ENCODE measurements around the gene UBXN11.
A peak's percentile ranks its signal among the peaks of the same experiment; 100 is the strongest.

UBXN11 gene

DNA sequence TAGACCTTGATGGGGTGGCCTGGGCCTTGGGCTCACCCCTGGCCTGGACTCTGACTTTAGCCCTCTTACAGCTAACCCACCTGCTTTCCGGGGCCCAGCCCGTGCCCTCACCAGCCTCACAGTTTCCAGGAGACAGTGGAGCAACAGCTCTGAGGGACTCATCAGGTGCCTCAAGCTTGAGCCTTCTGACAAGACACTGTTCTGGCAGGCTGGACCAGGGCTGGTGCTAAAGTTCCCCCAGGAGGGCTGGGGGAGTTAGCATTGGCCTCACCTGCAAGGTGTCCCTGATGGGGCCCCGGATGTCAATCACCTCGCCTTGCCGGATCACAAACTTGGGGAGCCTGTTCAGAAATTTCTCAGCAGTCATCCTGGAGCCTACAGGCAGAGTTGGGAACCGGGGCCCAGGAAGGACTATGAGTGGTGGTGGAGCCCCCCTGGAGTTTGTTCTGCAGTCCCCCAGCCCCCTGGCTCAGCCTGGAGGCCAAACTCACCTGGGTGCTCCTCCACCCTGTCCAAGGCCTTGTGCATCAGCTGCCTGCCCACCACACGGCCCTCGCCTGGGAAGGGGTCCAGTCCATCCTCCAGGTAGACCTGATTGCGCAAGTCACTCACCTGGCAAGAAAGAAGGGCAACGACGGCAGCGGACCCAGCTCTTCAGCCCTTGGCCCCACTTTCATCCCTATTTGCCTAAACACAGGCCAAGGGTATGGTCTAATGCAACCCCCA is 22.4 kb downstream of the UBXN11 start:
- DNase-seq = no peak

DNA sequence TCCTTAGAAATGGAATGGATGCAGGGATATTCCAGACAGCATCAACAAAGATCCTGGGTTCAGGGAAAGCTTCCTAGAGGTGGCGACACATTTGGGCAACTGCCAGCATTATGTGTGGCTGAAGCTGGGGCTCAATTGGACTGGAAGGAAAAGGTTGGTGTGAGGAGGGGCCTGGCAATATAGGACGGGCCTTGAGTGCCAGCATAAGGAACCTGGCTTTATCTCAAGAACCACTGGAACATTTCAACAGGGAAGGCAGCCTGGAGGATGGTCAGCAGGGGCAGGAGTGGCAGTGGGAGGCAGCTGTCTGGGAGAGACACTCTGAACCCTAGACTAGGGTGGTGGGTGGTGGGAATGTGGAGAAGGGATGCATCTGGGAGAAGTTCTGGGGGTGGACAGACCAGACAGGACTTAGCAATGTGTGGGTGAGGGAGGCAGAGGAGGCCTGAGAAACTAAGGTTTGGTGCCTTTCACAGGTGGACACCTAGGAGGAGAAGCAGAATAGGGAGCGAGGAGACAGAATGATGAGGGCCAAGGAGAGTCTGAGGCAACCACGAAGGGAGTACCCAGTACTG is 23.1 kb downstream of the UBXN11 start:
- DNase-seq = no peak

DNA sequence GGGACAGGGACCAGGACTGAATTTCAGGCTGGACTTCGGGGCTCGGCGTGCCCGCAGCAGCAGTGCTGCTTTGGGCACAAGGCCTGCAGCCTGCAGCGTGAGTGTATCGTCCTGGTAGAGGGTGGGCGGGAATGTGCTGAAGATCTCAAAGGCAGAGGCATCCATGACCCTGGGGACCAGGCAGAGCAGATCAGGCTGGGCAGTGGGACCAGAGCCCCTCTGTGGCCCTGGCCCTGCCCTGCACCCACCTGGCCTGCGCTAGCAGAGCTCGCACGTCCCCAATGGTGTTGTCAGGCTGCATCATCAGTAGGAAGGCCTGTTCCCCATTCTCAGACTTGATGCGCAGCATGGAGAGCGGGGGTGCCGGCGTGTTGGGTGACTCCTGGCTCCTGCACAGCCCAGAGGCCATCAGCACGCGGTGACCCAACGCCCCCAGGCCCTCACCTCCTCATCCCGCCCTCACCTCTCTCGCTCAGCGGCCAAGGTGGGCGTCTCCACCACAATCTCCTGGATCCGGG is 24.0 kb downstream of the UBXN11 start:
- no peak for DNase-seq

DNA sequence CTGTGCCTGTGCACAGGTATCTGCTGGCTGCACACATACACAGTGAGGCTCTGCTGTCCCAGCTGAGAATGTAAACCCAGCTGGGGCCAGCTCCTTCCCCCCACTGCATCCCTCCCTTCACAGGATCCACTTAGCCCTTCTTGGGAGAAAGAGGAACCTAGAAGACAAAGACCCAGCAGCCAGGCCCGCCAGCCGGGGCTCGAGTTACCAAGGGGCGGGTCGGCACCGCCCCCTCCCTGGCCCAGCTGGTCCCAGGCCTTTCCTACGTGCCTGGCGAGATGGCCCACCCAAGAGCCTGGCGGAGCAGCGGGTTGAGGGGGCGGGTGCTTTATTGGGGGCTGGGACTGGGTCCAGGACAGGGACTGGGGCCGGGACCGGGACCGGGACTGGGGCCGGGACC is 24.5 kb downstream of the UBXN11 start:
- DNase-seq = no peak

DNA sequence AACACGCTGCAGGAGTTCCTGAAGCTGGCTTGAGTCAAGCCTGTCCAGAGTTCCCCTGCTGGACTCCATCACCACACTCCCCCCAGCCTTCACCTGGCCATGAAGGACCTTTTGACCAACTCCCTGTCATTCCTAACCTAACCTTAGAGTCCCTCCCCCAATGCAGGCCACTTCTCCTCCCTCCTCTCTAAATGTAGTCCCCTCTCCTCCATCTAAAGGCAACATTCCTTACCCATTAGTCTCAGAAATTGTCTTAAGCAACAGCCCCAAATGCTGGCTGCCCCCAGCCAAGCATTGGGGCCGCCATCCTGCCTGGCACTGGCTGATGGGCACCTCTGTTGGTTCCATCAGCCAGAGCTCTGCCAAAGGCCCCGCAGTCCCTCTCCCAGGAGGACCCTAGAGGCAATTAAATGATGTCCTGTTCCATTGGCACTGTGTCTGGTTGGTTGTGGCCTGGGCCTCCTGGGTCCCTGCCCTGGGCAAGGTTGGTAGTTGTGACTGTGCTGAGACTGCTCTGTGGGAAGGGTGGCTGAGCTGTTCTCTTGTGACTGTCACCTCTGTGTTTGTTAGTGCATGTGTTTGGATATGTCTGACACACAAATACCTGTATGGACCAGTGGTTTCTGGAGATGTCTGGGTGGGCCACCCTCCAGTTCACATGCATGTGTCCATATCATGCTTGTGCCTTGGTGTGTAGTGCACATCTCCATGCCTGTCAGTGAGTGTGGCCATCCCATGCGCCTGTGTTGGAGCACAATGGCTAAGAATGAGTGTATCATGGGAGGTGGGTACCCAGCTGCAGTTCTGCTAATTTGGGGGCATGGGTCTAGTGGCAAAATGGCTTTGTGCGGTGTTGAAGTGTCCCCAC is 25.1 kb downstream of the UBXN11 start:
- DNase-seq = no peak

DNA sequence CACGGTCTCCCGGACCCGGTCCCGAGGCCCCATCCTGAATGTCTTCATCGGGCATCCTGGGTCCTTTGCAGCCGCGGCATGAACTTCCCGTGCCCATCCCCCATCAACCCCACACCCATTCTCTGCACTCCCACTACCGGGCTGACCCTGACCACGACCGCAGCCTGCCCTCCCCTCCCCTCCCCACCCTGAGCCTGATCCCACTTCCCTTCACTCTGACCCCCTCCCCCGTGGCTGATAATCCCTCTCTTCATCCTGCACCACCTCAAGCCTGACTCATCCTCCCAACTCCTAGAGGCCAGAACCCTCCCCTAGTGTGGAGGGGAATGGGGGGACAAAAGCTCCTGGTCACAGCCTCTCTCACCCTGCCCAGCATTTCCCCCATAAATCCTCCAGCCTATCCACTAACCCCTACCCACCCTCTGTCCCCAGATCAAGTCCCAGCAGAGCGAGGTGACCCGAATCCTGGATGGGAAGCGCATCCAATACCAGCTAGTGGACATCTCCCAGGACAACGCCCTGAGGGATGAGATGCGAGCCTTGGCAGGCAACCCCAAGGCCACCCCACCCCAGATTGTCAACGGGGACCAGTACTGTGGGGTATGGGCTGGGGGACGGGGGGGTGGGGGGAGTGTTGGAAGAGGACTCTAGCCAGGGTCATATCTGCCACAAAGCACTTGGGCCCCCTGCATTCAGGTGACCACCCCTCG is 25.9 kb downstream of the UBXN11 start:
- no peak for DNase-seq

DNA sequence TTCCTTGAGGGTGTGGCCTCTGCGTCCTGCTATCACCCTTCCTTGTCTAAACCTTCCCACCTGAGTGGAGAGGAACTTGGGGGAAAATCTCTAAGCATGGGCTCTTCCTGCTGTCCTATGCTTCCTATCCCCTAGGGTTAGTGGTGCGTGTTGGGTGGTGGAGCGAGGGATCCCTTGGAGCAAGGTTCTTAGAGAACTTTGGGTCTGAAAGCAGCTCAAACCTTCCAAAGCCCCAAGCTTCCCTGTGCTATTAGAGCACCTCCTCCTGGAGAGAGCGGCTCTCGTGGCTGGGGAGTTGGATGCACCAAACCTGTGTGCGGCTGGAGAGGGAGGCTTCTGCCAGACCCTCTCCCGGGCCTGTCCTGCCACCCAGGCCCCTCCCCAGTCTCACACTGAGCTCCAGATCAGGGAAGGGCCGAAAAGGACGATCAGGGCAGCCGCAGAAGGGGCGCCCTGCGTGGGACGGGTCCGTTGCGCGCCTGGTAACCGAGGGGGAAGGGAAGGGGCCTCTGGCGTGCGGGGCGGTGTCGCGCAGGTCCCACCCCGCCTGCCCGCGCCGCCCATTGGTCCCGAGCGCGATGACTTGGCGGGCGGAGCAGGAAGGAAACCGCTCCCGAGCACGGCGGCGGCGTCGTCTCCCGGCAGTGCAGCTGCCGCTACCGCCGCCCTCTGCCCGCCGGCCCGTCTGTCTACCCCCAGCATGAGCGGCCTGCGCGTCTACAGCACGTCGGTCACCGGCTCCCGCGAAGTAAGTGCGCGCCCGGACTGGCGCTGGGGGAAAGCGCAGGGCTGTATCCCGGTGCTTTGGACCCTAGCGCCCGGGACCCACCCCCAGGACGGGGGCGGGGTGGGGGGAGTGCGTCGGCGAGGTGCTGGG is 26.7 kb downstream of the UBXN11 start, which contains the start of gene SH3BGRL3:
TSS of gene SH3BGRL3 (plus strand) at position 631 of the 877 bp plus-strand sequence. CDS start at position 701, 70 bp downstream.
- DNase-seq = peak; percentile 88

DNA sequence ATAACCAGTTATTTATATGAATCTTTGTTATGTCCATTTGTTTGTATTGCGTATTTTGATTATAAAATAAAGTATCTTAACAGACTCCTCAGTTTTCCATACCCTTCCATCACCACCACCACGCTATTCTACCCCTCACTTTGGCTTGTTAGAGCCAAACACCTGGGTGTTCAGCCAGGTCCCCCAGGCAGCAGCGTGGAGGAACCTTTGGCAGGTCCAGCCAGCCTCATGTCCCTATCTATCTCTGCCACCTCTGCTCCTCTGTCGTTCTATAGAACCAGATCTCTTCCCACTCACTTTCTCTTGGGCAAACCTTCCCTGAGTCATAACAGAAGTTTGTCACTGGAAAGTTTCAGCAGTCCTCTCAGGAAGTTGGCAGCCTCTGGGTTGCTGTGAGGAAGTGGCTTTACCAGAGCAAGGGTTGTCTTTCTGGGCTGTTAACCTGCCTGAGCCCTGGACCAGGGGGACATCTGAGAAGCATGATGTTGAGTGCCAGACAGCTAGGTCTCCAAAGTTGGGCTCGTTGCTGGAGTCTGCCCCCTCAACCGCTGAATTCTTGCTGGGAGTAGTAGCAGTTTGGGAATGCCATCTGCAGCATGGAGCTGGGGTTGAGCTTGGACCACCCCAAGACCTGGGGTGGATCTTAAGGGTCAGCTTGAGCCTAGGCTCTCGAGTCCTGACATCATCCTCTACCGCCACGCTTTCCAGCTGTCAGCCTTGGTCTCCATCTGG is 27.5 kb downstream of the UBXN11 start:
- DNase-seq = peak; percentile 95

DNA sequence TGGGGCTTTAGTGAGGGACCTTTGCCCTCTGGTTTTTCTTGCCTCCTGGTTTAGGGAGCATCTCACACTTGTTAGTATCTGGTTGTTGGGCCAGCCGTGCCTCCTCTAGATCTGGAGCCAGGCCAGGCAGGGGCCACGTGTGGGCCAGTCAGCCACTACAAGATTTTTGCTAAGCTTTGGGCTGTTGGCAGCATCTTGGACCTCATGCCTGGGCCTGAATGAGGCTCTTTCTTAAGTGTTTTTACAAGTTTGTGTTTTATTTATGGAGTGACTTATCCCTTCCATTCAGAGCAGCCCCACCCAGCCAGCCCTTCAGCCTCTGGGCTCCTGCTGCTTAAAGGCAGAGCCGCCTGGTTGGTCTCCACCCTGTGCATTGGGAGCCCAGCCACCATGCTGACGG is 28.1 kb downstream of the UBXN11 start:
- DNase-seq = no peak

DNA sequence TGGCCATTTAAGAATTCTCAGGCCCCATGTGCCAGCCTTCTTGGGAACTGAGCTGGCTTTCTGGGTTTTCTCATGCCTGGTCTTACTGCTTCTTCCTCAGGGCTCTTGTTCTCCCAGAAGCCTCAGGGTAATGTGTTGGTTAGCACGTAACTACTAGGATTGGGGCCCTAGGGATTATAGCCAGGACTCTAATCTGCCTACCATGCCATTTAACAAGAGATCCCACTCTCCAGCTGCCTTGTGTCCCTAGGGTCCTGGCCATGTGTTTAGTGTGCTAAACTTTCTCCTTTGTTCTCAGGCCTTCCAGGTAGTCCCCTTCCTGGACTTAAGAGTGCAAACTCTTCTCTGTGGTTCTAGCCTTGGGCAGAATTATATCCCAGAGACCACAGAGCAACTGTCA is 28.7 kb downstream of the UBXN11 start:
- DNase-seq = no peak

DNA sequence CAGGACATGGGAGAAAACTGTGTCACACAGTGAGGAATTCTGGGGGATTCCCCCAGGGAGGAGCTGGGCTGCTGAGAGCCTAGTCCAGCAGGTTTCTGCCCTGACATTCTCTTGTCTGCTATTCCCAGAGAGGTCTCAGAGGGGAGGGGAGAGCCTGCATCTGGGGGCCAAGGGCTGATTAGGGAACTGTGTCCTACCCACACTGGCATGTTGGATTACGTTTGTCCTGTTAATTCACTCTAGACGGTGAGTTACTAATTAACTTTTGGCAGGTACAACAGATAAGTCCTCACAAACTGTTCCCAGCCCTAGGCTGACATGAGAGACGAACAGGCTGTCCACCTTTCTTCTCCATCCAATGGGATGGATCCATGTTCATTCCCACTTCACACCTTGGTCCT is 29.2 kb downstream of the UBXN11 start:
- DNase-seq = no peak

DNA sequence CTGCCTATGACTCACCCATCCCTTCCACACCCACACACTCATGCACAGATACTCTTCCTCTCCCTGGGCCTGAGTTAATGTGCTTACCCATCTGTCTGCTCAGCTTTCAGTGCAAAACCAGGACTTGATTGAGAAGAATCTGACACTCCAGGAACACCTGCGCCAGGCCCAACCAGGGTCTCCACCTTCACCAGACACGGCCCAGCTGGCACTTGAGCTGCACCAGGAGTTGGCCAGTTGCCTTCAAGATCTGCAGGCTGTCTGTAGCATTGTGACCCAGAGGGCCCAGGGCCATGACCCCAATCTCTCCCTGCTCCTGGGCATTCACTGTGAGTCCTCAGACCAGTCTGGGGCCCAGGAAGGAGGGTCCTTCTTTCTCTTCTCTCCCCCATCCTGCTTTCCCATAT is 30.0 kb downstream of the UBXN11 start:
- no peak for DNase-seq

DNA sequence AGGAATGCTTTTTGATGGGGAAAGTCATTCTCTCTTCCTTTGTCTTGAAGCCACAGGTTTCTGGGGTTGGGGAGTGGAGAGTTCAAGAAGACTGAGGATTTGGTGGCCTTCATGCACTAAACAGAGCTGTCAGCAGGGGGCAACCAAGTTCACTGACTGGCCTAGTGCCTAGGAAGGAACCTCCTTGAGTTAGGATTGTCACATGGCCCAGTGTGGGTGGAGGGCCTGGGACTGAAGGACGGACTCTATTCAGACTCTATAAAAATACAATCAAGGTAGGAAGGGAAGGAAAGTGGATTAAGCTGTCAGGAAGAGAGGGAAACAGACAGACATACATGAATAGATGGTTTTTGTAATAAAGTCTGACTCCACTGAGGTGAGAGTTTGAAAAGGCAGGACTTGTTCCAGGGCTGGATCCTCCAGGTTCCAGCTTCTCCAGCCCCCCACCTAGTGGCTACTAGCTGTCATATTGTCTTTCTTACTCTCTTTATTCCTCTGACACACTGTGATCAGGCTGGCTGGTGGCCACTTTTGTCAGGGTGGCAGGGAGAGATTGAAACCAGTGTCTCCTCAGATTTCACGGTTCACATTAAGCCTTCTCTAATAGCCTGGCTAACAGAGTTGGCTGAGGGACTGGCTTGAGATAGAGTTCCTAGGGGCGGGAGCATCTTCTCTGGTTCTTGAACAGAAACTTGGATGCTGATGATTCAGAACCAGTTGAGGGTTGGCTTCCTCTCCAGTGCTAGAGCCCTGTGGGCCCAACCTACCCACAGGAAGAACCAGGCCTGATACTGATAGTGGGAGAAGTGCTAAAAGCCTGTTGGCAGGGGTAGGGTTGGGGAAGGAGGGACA is 30.6 kb downstream of the UBXN11 start:
- DNase-seq = peak; percentile 97

DNA sequence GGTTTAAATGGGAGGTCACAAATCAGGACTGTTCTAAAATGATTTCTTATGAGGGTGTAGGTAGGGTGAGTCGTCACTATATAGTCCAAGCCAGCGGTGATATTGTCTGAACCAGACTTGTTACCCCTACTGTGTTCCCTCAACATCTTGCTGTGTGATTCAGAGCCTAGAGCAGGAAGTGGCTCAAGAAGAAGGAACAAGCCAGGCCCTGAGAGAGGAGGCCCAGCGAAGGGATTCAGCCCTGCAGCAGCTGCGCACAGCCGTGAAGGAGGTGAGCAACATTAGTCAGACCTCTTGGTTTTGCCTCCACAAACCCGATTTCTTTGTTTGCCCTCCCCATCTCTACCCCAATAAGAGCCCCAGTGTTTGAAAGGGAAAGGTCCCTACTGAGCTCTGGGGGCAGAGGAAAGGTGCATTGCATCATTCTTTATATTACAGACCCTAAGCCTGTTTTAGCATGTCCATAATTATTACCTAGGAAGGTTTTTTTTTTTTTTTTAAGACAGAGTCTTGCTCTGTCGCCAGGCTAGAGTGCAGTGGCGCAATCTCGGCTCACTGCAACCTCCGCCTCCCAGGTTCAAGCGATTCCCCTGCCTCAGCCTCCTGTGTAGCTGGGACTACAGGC is 31.5 kb downstream of the UBXN11 start:
- peak; percentile 75 for DNase-seq

DNA sequence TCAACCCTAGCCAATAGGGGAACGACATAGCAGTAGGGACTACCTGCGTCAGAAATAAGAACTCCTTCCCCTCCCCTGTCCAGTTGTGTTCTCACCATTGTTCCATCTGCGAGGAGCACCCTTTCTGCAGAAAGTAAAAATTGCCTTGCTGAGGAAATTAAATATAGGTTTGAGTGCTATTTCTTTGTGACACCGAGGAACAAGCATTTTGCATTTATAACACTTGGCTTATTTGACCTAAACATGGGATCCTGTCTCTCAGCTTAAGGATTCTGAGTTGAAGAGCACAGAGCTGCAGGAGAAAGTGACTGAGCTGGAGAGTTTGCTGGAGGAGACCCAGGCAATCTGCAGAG is 37.3 kb downstream of the UBXN11 start:
- no peak for DNase-seq

DNA sequence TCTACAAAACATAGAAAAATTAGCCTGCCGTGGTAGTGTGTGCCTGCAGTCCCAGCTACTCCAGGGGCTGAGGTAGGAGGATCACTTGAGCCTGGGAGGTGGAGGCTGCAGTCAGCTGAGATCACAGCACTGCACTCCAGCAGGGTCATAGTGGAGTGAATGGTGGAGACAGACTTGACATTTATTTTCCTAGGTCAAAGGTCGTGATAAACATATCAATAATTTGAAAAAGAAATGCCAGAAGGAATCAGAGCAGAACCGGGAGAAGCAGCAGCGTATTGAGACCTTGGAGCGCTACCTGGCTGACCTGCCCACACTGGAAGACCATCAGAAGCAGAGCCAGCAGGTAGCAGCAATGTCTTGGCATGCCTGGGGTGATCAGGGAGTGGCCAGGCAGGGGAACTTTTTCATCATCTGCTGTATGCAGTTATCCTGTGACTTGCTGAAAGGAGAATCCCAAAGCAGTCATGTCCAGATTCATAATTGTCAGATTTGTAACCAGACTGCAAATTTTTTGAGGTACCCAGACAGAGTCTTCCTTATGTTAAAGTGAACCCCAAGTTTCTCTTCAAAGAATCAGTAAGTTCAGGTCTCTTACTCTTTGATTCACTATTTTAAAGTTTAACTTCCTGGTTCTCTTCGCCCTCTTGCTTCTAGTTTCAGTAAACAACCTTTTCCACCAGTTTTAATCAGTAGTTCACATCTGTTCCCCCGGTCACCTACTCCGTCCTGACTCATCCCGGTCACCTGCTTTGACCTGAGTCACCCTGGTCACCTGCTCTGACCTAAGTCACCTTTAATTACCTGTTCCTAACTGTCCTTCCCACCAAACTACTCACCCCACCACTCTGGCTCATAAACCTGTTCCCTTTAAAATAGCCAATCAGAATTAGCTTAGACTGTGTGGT is 37.9 kb downstream of the UBXN11 start:
- DNase-seq = no peak

DNA sequence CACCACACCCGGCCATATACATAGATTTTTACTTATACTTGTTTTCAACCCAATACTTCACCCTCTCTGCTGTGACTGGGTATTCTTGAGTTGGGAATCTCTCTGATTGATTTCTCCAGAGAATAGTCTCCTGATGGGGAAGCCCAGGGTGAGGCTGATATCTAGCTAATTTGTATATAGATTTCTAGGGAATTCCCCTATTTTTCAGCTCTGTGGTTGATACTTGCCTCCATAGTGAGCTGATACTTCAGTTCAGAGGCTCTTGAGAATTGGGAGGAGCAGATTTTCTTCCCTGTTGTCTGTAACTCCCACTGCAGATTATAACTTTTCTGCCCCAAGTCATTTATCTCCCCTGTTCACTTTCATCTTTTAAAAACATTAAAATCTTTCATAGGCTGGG is 41.0 kb downstream of the UBXN11 start:
- no peak for DNase-seq

DNA sequence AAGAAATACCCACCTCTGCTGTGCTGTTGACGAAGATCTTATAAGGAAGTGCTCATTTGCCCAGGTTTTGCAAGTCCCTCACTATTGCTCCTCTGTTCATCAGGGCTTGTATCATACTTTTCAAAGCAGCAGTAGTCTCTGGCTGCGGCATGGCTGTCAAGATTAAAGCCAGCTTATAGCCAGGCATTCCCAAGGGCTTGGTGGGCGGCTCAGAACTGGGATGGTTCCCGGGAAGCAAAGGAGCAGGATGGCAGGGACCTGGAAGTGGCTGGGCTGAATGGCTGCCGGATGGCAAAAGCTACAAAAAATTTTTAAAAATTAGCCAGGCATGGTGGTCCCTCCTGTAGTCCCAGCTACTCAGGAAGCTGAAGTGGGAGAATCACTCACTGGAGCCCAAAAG is 43.2 kb downstream of the UBXN11 start:
- DNase-seq = no peak

DNA sequence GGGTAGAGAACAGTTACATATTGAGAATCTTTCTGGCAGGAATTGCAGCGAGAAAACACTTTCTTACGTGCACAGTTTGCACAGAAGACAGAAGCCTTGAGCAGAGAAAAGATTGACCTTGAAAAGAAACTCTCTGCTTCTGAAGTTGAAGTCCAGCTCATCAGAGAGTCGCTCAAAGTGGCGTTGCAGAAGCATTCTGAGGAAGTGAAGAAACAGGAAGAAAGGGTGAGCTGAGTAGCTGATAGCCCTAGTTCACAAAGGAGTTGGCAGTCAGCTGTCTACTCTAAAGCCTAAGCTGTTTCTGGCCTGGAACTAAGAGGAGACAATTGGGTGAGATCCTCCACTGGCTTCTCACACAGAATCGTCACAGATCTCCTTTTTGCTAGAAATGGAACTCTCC is 46.9 kb downstream of the UBXN11 start:
- peak; percentile 76 for DNase-seq
